ENCODE measurements around the gene ANKRD36C. TPM values are rescaled to one million over a fixed set of nuclear protein-coding genes. Genes with fewer than 3 reads are reported as not detected.
"Not testable (repeated sequence)": the region's sequence is repeated elsewhere in the genome, so short reads cannot be mapped to it uniquely, and the experiment has no call there.

The ANKRD36C gene
- total RNA-seq (118 TPM), polyA plus RNA-seq (10 to 100 TPM; 15.5 to 20.6 (median 17.3) TPM)

- peak; percentile 91 to 92 for ATAC-seq (ENCODE audit: low read depth in 2 of 2)
Measured at GRCh38 chr2:95991351-95992094, at the start of gene ANKRD36C. Gene ANKRD36C, minus strand, starts transcription at chr2:95991824. Its CDS starts 116 bp downstream, at chr2:95991708.

GRCh38 chr2:96035554-96035953 lies 43.9 kb upstream of the ANKRD36C start:
- H3K4me3 ChIP-seq (ENCODE audit: low read depth, low read length); H3K9me3 ChIP-seq (ENCODE audit: control insufficient read depth in 2 of 2, low read length in 2 of 2); H3K36me3 Mint-ChIP-seq; H3K27ac Mint-ChIP-seq; H3K4me1 ChIP-seq (ENCODE audit: control insufficient read depth, insufficient read depth, low read length, poor library complexity, severe bottlenecking); H3K27me3 ChIP-seq (ENCODE audit: control insufficient read depth, insufficient read depth, low read length); H3K36me3 ChIP-seq (ENCODE audit: control insufficient read depth, insufficient read depth, low read length); ATAC-seq (ENCODE audit: low read depth in 2 of 2); DNase-seq; H3K4me3 Mint-ChIP-seq; H3K9me3 Mint-ChIP-seq; H3K27me3 Mint-ChIP-seq; H3K27ac ChIP-seq (ENCODE audit: insufficient read depth, low read length, poor library complexity, severe bottlenecking); H3K4me1 Mint-ChIP-seq: not testable (repeated sequence)

More at GRCh38 chr2:95991351-95992094, at the start of gene ANKRD36C:
- H3K4me3 ChIP-seq (ENCODE audit: low read depth, low read length), result peak within 1 kb of the TSS; percentile 87
- not testable (repeated sequence) for H3K36me3 Mint-ChIP-seq; H3K9me3 Mint-ChIP-seq; H3K27me3 ChIP-seq (ENCODE audit: control insufficient read depth, insufficient read depth, low read length); H3K9me3 ChIP-seq (ENCODE audit: control insufficient read depth in 2 of 2, low read length in 2 of 2); H3K4me1 ChIP-seq (ENCODE audit: control insufficient read depth, insufficient read depth, low read length, poor library complexity, severe bottlenecking); H3K36me3 ChIP-seq (ENCODE audit: control insufficient read depth, insufficient read depth, low read length); H3K4me1 Mint-ChIP-seq
- Mint-ChIP-seq H3K27me3 (peaks cover 24% of the 10 kb centered on the region), H3K27ac (peak within 1 kb of the TSS; percentile 96 to 98 (median 97)), H3K4me3 (peak within 1 kb of the TSS; percentile 95 to 99 (median 98))
- H3K27ac ChIP-seq (ENCODE audit: insufficient read depth, low read length, poor library complexity, severe bottlenecking), result peak within 1 kb of the TSS; percentile 91
- DNase-seq, result peak; percentile 18 to 57 (median 54)

GRCh38 chr2:96034792-96035191 lies 43.2 kb upstream of the ANKRD36C start, which contains the start of gene GPAT2:
Gene GPAT2, minus strand, starts transcription at chr2:96034916. Its CDS starts 2,557 bp downstream, at chr2:96032359.
- not testable (repeated sequence) for DNase-seq; H3K27me3 Mint-ChIP-seq; H3K9me3 ChIP-seq (ENCODE audit: control insufficient read depth in 2 of 2, low read length in 2 of 2); H3K4me1 Mint-ChIP-seq; H3K9me3 Mint-ChIP-seq; H3K27ac Mint-ChIP-seq; H3K27me3 ChIP-seq (ENCODE audit: control insufficient read depth, insufficient read depth, low read length); H3K36me3 ChIP-seq (ENCODE audit: control insufficient read depth, insufficient read depth, low read length); H3K27ac ChIP-seq (ENCODE audit: insufficient read depth, low read length, poor library complexity, severe bottlenecking); H3K4me3 ChIP-seq (ENCODE audit: low read depth, low read length); H3K36me3 Mint-ChIP-seq; H3K4me3 Mint-ChIP-seq; H3K4me1 ChIP-seq (ENCODE audit: control insufficient read depth, insufficient read depth, low read length, poor library complexity, severe bottlenecking)
- peak in 1 of 2 donors; percentile 15 for ATAC-seq (ENCODE audit: low read depth in 2 of 2)

GRCh38 chr2:96033997-96034396 lies 42.4 kb upstream of the ANKRD36C start:
- not testable (repeated sequence) for H3K9me3 ChIP-seq (ENCODE audit: control insufficient read depth in 2 of 2, low read length in 2 of 2); H3K9me3 Mint-ChIP-seq; H3K36me3 ChIP-seq (ENCODE audit: control insufficient read depth, insufficient read depth, low read length); H3K27ac Mint-ChIP-seq; DNase-seq; H3K4me3 ChIP-seq (ENCODE audit: low read depth, low read length); H3K4me3 Mint-ChIP-seq; H3K27ac ChIP-seq (ENCODE audit: insufficient read depth, low read length, poor library complexity, severe bottlenecking); H3K27me3 Mint-ChIP-seq; H3K4me1 Mint-ChIP-seq; ATAC-seq (ENCODE audit: low read depth in 2 of 2); H3K36me3 Mint-ChIP-seq; H3K4me1 ChIP-seq (ENCODE audit: control insufficient read depth, insufficient read depth, low read length, poor library complexity, severe bottlenecking); H3K27me3 ChIP-seq (ENCODE audit: control insufficient read depth, insufficient read depth, low read length)

- H3K36me3 ChIP-seq (ENCODE audit: control insufficient read depth, insufficient read depth, low read length); H3K9me3 Mint-ChIP-seq; H3K4me3 Mint-ChIP-seq; H3K4me1 ChIP-seq (ENCODE audit: control insufficient read depth, insufficient read depth, low read length, poor library complexity, severe bottlenecking); ATAC-seq (ENCODE audit: low read depth in 2 of 2); DNase-seq; H3K27ac ChIP-seq (ENCODE audit: insufficient read depth, low read length, poor library complexity, severe bottlenecking); H3K27me3 ChIP-seq (ENCODE audit: control insufficient read depth, insufficient read depth, low read length); H3K4me3 ChIP-seq (ENCODE audit: low read depth, low read length); H3K27me3 Mint-ChIP-seq; H3K9me3 ChIP-seq (ENCODE audit: control insufficient read depth in 2 of 2, low read length in 2 of 2); H3K27ac Mint-ChIP-seq; H3K4me1 Mint-ChIP-seq; H3K36me3 Mint-ChIP-seq: not testable (repeated sequence)
Measured at GRCh38 chr2:96027725-96028325, 36.2 kb upstream of the ANKRD36C start.

DNA sequence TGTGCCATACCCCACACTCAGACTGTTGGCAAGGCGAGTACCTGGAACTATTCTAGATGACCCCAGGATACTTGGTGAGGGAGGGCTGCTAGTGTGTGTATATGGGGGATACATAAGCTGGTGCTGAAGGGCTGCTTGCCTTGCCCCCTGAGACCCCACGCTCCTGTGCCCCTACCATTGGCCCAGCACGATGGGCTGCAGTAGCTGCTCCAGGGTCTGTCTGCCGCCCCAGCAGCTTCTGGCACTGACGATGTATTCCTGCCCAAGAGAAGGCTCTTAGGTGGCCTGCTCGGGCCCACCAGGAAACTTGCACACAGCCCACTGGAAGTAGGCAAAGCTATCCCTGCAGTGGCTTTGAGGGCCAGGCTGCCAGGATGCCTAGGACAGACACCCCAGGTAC lies 34.1 kb upstream of the ANKRD36C start:
- H3K36me3 ChIP-seq (ENCODE audit: control insufficient read depth, insufficient read depth, low read length); DNase-seq; H3K4me1 Mint-ChIP-seq; H3K27ac Mint-ChIP-seq; H3K36me3 Mint-ChIP-seq; H3K27ac ChIP-seq (ENCODE audit: insufficient read depth, low read length, poor library complexity, severe bottlenecking); H3K27me3 ChIP-seq (ENCODE audit: control insufficient read depth, insufficient read depth, low read length); H3K27me3 Mint-ChIP-seq; ATAC-seq (ENCODE audit: low read depth in 2 of 2); H3K4me3 ChIP-seq (ENCODE audit: low read depth, low read length); H3K4me1 ChIP-seq (ENCODE audit: control insufficient read depth, insufficient read depth, low read length, poor library complexity, severe bottlenecking); H3K9me3 ChIP-seq (ENCODE audit: control insufficient read depth in 2 of 2, low read length in 2 of 2); H3K4me3 Mint-ChIP-seq; H3K9me3 Mint-ChIP-seq: not testable (repeated sequence)

DNA sequence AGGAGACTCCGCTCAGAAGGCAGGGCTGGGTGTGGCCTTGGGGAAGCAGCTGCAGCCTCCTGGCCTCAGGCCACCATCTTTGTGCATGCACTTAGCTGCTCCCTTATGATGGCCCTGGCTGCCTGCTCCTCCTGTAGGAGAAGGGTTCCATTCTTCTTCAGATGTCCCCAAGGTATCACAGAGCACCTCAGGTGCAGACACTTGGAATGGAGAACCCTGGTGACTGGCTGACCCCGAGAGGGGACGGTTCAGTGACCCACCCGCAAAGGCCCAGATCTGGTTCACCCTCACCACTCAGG lies 33.5 kb upstream of the ANKRD36C start:
- Histone ChIP-seq H3K9me3 (ENCODE audit: control insufficient read depth in 2 of 2, low read length in 2 of 2) (no peaks in the 10 kb centered on the region), H3K27ac (ENCODE audit: insufficient read depth, low read length, poor library complexity, severe bottlenecking) (no peak overlapping the region), H3K4me1 (ENCODE audit: control insufficient read depth, insufficient read depth, low read length, poor library complexity, severe bottlenecking) (no peaks in the 10 kb centered on the region), H3K27me3 (ENCODE audit: control insufficient read depth, insufficient read depth, low read length) (no peaks in the 10 kb centered on the region), H3K4me3 (ENCODE audit: low read depth, low read length) (no peak overlapping the region), H3K36me3 (ENCODE audit: control insufficient read depth, insufficient read depth, low read length) (no peaks in the 10 kb centered on the region)
- Mint-ChIP-seq H3K4me1 (peaks cover 0 to 5% (median 2%) of the 10 kb centered on the region in 4 donors), H3K27ac (no peak overlapping the region), H3K27me3 (no peaks in the 10 kb centered on the region), H3K9me3 (no peaks in the 10 kb centered on the region), H3K36me3 (peaks cover 5% of the 10 kb centered on the region), H3K4me3 (no peak overlapping the region)
- DNase-seq (no peak), ATAC-seq (ENCODE audit: low read depth in 2 of 2) (no peak)

All from CD4-positive, CD25-positive, alpha-beta regulatory T cell (primary cell).